ENCODE data around the gene RBKS. TPM values are rescaled to one million over a fixed set of nuclear protein-coding genes. Genes with fewer than 3 reads are reported as not detected.

Gene RBKS
- total and polyA plus RNA-seq, 2 of the 8 experiments (the other 6 are each of a cell fraction or from before 2014, with no cell fraction given): 1.1 to 1.5 TPM

DNA sequence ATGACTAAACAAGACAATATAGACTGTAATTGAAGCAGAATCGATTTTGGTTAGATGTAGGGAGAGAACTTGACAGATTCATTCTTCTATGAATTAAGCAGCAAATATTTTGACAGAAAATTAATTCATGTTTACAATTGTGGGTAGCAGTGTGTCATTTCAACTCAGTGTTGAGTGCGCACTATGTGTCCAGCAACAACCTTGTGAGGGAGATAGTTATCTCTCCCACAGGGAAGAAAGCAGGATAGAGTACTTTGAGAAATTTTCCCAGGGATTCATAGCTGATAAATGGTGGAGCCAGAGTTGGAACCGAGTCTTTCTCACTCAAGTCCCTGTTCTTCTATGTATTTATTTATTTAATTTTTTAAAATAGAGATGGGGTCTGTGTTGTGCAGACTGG is 113.5 kb downstream of the RBKS start (continued):
- TF ChIP-seq, protein P1, sequence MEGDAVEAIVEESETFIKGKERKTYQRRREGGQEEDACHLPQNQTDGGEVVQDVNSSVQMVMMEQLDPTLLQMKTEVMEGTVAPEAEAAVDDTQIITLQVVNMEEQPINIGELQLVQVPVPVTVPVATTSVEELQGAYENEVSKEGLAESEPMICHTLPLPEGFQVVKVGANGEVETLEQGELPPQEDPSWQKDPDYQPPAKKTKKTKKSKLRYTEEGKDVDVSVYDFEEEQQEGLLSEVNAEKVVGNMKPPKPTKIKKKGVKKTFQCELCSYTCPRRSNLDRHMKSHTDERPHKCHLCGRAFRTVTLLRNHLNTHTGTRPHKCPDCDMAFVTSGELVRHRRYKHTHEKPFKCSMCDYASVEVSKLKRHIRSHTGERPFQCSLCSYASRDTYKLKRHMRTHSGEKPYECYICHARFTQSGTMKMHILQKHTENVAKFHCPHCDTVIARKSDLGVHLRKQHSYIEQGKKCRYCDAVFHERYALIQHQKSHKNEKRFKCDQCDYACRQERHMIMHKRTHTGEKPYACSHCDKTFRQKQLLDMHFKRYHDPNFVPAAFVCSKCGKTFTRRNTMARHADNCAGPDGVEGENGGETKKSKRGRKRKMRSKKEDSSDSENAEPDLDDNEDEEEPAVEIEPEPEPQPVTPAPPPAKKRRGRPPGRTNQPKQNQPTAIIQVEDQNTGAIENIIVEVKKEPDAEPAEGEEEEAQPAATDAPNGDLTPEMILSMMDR (IDR thresholded peaks at IDR 0.05; ENCODE audit: control extremely low read depth in 1 of 3, insufficient read depth in 1 of 3, low read depth in 1 of 3, low read length in 3 of 3): no peak
- TF ChIP-seq CHD2 (IDR thresholded peaks at IDR 0.05; ENCODE audit: low read length) (no peak), HDAC2 (IDR thresholded peaks at IDR 0.05; ENCODE audit: borderline replicate concordance in 1 of 2, low read depth in 2 of 2, low read length in 2 of 2) (no peak), RNF2 (IDR thresholded peaks at IDR 0.05; ENCODE audit: borderline replicate concordance, low read depth, low read length, missing control alignments, poor library complexity, severe bottlenecking) (no peak), EP300 (IDR thresholded peaks at IDR 0.05; ENCODE audit: borderline replicate concordance in 1 of 2, low read depth in 2 of 2, low read length in 2 of 2) (no peak), POU5F1 (IDR thresholded peaks at IDR 0.05; ENCODE audit: low read depth, low read length) (no peak)
- TF ChIP-seq, protein P2, sequence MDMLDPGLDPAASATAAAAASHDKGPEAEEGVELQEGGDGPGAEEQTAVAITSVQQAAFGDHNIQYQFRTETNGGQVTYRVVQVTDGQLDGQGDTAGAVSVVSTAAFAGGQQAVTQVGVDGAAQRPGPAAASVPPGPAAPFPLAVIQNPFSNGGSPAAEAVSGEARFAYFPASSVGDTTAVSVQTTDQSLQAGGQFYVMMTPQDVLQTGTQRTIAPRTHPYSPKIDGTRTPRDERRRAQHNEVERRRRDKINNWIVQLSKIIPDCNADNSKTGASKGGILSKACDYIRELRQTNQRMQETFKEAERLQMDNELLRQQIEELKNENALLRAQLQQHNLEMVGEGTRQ (IDR thresholded peaks at IDR 0.05; ENCODE audit: low read length): no peak

Data from H1 (cell line).